ENCODE results near the gene PNCK. TPM values are rescaled to one million over a fixed set of nuclear protein-coding genes. Genes with fewer than 3 reads are reported as not detected.

Gene PNCK
- total and polyA plus RNA-seq, 10 of the 15 experiments (the other 5 are each of a cell fraction or from before 2014, with no cell fraction given): 0.21 to 0.67 (median 0.54) TPM; not detected in 7

GRCh38 chrX:153634236-153634635 is 39.4 kb downstream of the PNCK start:
- no peak overlapping the region for H3K4me3 ChIP-seq
- H3K9me3 ChIP-seq (replicated peaks; ENCODE audit: control insufficient read depth, insufficient read depth, low read length): no peaks in the 10 kb centered on the region
- ChIA-PET POLR2A (no interaction called here), CTCF (no interaction called here), SMC1A (ENCODE audit: uncharacterized antibody, unreplicated experiment) (no interaction called here), RAD21 (ENCODE audit: unreplicated experiment) (no interaction called here)
- no peaks in the 10 kb centered on the region for H3K4me1 ChIP-seq (ENCODE audit: control insufficient read depth, insufficient read depth, low read length)
- DNase-seq (ENCODE audit: low read depth, low spot score): no peak
- WGBS (ENCODE audit: insufficient coverage, insufficient replicate concordance, low lambda C conversion rate, missing lambda C conversion rate): 46% methylated on average over 9 of the region's 9 CpGs
- no peak for ATAC-seq
- H3K27ac ChIP-seq (ENCODE audit: control insufficient read depth, insufficient read depth): no peak overlapping the region
- intact Hi-C loops (cut with micrococcal nuclease; ENCODE audit: unreplicated experiment) (no loop called here), in situ Hi-C loops (cut with MboI) (no loop called here)
- BruUV-seq (replicated peaks): no TSS peak
- no peak for FAIRE-seq
- H3K36me3 ChIP-seq (ENCODE audit: control insufficient read depth in 2 of 2, insufficient read depth in 2 of 2, low read length in 1 of 2): no peaks in the 10 kb centered on the region
- H3K79me2 ChIP-seq (ENCODE audit: control insufficient read depth, insufficient read depth, low read length): no peaks in the 10 kb centered on the region
- H4K20me1 ChIP-seq (ENCODE audit: control insufficient read depth, insufficient read depth): no peaks in the 10 kb centered on the region
- 0 out of 4 replicates have a peak, but pooled peaks cover 0 to 2% of the 10 kb centered on the region in 2 experiments for H3K27me3 ChIP-seq (replicated peaks in 1 of 2; ENCODE audit: control insufficient read depth in 2 of 2, insufficient read depth in 2 of 2, low read length in 1 of 2)
- no peak overlapping the region for H3K4me2 ChIP-seq (ENCODE audit: control insufficient read depth, insufficient read depth)
- H2AFZ ChIP-seq (ENCODE audit: control insufficient read depth, low read depth, low read length): no peak overlapping the region
- TF ChIP-seq ZZZ3 (IDR thresholded peaks at IDR 0.05; ENCODE audit: control insufficient read depth, insufficient read length, low read depth) (no peak), TCF3 (IDR thresholded peaks at IDR 0.05; ENCODE audit: borderline replicate concordance, insufficient read depth, low read depth, low read length) (no peak), ZNF384 (IDR thresholded peaks at IDR 0.05; ENCODE audit: borderline replicate concordance, low read depth, low read length) (no peak), ETV6 (conservative IDR thresholded peaks at IDR 0.05 in 1 of 2, IDR thresholded peaks at IDR 0.05 in 1 of 2; ENCODE audit: borderline replicate concordance in 1 of 2, low read depth in 1 of 2) (no peak), CEBPZ (IDR thresholded peaks at IDR 0.05; ENCODE audit: low read depth, low read length) (no peak), SMAD1 (IDR thresholded peaks at IDR 0.05; ENCODE audit: low read depth, partially characterized antibody) (no peak), FOXK2 (IDR thresholded peaks at IDR 0.05) (no peak), JUND (IDR thresholded peaks at IDR 0.05; ENCODE audit: low read depth, low read length) (no peak), MEF2A (IDR thresholded peaks at IDR 0.05; ENCODE audit: insufficient read depth, low read depth, low read length) (no peak), NBN (IDR thresholded peaks at IDR 0.05) (no peak), MYC (IDR thresholded peaks at IDR 0.05; ENCODE audit: insufficient read depth, insufficient read length, insufficient replicate concordance, low read length, severe bottlenecking) (no peak), ZBED1 (IDR thresholded peaks at IDR 0.05; ENCODE audit: borderline replicate concordance) (no peak)
- TF ChIP-seq, protein P1, sequence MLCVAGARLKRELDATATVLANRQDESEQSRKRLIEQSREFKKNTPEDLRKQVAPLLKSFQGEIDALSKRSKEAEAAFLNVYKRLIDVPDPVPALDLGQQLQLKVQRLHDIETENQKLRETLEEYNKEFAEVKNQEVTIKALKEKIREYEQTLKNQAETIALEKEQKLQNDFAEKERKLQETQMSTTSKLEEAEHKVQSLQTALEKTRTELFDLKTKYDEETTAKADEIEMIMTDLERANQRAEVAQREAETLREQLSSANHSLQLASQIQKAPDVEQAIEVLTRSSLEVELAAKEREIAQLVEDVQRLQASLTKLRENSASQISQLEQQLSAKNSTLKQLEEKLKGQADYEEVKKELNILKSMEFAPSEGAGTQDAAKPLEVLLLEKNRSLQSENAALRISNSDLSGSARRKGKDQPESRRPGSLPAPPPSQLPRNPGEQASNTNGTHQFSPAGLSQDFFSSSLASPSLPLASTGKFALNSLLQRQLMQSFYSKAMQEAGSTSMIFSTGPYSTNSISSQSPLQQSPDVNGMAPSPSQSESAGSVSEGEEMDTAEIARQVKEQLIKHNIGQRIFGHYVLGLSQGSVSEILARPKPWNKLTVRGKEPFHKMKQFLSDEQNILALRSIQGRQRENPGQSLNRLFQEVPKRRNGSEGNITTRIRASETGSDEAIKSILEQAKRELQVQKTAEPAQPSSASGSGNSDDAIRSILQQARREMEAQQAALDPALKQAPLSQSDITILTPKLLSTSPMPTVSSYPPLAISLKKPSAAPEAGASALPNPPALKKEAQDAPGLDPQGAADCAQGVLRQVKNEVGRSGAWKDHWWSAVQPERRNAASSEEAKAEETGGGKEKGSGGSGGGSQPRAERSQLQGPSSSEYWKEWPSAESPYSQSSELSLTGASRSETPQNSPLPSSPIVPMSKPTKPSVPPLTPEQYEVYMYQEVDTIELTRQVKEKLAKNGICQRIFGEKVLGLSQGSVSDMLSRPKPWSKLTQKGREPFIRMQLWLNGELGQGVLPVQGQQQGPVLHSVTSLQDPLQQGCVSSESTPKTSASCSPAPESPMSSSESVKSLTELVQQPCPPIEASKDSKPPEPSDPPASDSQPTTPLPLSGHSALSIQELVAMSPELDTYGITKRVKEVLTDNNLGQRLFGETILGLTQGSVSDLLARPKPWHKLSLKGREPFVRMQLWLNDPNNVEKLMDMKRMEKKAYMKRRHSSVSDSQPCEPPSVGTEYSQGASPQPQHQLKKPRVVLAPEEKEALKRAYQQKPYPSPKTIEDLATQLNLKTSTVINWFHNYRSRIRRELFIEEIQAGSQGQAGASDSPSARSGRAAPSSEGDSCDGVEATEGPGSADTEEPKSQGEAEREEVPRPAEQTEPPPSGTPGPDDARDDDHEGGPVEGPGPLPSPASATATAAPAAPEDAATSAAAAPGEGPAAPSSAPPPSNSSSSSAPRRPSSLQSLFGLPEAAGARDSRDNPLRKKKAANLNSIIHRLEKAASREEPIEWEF (IDR thresholded peaks at IDR 0.05; ENCODE audit: insufficient replicate concordance, low read depth, low read length): no peak
- no peak overlapping the region for H3K9ac ChIP-seq (ENCODE audit: control insufficient read depth, insufficient read depth, low read length)
